ENCODE data around the gene ZNF217.

The ZNF217 gene

DNA sequence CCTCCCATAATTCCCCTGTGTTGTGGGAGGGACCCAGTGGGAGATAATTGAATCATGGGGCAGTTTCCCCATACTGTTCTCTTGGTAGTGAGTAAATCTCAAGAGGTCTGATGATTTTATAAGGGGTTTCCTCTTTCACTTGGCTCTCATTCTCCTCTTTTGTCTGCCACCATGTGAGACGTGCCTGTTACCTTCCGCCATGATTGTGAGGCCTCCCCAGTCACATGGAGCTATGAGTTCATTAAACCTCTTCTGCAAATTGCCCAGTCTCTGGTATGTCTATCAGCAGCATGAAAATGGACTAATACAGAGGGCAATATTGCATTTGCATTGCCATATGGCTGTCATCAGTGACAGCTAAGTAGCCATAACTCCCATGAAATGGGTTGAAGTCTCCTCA is 63.2 kb downstream of the ZNF217 start:
- peaks cover 4% of the 10 kb centered on the region; the same call in 1 of the 2 replicates for H3K9me3 ChIP-seq (ENCODE audit: low read length)
- no peaks in the 10 kb centered on the region for H3K9me2 ChIP-seq (ENCODE audit: low read depth, low read length)
- no peak overlapping the region for H3K27ac ChIP-seq (ENCODE audit: low read depth, low read length, poor library complexity, severe bottlenecking)
- no peaks in the 10 kb centered on the region for H3K27me3 ChIP-seq (ENCODE audit: insufficient read depth, low read length)
- TF ChIP-seq, protein P1, sequence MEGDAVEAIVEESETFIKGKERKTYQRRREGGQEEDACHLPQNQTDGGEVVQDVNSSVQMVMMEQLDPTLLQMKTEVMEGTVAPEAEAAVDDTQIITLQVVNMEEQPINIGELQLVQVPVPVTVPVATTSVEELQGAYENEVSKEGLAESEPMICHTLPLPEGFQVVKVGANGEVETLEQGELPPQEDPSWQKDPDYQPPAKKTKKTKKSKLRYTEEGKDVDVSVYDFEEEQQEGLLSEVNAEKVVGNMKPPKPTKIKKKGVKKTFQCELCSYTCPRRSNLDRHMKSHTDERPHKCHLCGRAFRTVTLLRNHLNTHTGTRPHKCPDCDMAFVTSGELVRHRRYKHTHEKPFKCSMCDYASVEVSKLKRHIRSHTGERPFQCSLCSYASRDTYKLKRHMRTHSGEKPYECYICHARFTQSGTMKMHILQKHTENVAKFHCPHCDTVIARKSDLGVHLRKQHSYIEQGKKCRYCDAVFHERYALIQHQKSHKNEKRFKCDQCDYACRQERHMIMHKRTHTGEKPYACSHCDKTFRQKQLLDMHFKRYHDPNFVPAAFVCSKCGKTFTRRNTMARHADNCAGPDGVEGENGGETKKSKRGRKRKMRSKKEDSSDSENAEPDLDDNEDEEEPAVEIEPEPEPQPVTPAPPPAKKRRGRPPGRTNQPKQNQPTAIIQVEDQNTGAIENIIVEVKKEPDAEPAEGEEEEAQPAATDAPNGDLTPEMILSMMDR (IDR thresholded peaks at IDR 0.05; ENCODE audit: low read length): no peak
- no peak for TF ChIP-seq EZH2 (IDR thresholded peaks at IDR 0.05; ENCODE audit: borderline replicate concordance, low read length)
- no peaks in the 10 kb centered on the region for H3F3A ChIP-seq (ENCODE audit: insufficient read depth, low read length)
- H3K4me3 ChIP-seq (ENCODE audit: low read depth, low read length, poor library complexity, severe bottlenecking): no peak overlapping the region
- peaks cover 16% of the 10 kb centered on the region for H3K4me1 ChIP-seq (ENCODE audit: insufficient read depth, low read length, severe bottlenecking)
- no peaks in the 10 kb centered on the region; the same call in 1 of the 2 replicates for H3K36me3 ChIP-seq (ENCODE audit: insufficient read depth, low read length)
- no peaks in the 10 kb centered on the region for H4K20me1 ChIP-seq (ENCODE audit: insufficient read depth, low read length)
- no peak overlapping the region for H2AFZ ChIP-seq (ENCODE audit: low read length)
- no peak overlapping the region for H3K9ac ChIP-seq (ENCODE audit: low read length)
- H3K79me2 ChIP-seq (ENCODE audit: insufficient read depth, low read length): no peaks in the 10 kb centered on the region
- no peak overlapping the region for H3K4me2 ChIP-seq (ENCODE audit: low read length)

DNA sequence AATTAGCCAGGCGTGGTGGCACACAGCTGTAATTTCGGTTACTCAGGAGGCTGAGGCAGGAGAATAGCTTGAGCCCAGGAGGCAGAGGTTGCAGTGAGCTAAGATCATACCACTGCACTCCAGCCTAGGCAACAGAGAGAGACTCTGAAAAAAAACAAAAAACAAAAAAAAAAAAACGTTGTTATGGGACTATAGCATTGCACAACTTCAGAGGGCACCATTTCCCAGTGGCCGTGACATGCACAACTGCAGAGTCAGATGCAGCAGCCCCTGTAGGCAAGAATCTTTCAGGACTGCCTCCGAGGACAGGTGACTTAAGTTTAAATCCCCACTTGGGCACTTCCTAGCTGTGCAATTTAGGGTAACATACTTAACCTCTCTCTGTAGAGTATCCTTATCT is 64.0 kb downstream of the ZNF217 start:
- H3K9me2 ChIP-seq (ENCODE audit: low read depth, low read length): no peaks in the 10 kb centered on the region

DNA sequence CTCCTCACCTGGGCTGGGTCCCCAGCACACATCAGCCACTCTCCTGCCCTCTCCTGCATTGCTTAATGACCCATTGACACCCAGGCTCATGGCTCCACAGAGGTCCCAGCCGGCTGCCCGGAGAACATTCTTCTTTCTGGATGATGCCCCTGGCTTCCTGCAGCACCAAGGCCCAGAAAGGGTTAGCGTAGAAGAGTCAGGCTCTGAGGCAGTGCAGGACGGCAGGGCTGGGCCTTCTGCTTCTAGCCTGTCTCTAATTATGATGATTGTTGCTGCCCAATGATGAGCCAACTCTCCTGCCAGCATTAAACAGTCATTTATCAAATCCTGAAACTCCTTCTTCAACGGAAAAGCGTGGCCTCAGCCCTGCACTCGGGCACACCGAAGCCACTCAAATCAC is 66.4 kb downstream of the ZNF217 start:
- Histone ChIP-seq H3K36me3 (ENCODE audit: insufficient read depth, low read length) (no peaks in the 10 kb centered on the region; the same call in 1 of the 2 replicates), H3K79me2 (ENCODE audit: insufficient read depth, low read length) (no peaks in the 10 kb centered on the region), H3F3A (ENCODE audit: insufficient read depth, low read length) (no peaks in the 10 kb centered on the region), H3K9me3 (ENCODE audit: low read length) (no peaks in the 10 kb centered on the region), H2AFZ (ENCODE audit: low read length) (no peak overlapping the region), H3K9me2 (ENCODE audit: low read depth, low read length) (no peaks in the 10 kb centered on the region), H3K4me2 (ENCODE audit: low read length) (no peak overlapping the region), H3K27me3 (ENCODE audit: insufficient read depth, low read length) (no peaks in the 10 kb centered on the region), H3K4me1 (ENCODE audit: insufficient read depth, low read length, severe bottlenecking) (peaks cover 2% of the 10 kb centered on the region), H3K27ac (ENCODE audit: low read depth, low read length, poor library complexity, severe bottlenecking) (no peak overlapping the region), H3K4me3 (ENCODE audit: low read depth, low read length, poor library complexity, severe bottlenecking) (no peak overlapping the region), H4K20me1 (ENCODE audit: insufficient read depth, low read length) (no peaks in the 10 kb centered on the region), H3K9ac (ENCODE audit: low read length) (no peak overlapping the region)
- TF ChIP-seq EZH2 (IDR thresholded peaks at IDR 0.05; ENCODE audit: borderline replicate concordance, low read length): no peak
- TF ChIP-seq, protein P1 (IDR thresholded peaks at IDR 0.05; ENCODE audit: low read length): no peak

More for the DNA sequence above, 64.0 kb downstream of the ZNF217 start:
- no peaks in the 10 kb centered on the region for H3K79me2 ChIP-seq (ENCODE audit: insufficient read depth, low read length)
- no peak for TF ChIP-seq EZH2 (IDR thresholded peaks at IDR 0.05; ENCODE audit: borderline replicate concordance, low read length)
- TF ChIP-seq, protein P1 (IDR thresholded peaks at IDR 0.05; ENCODE audit: low read length): no peak
- H4K20me1 ChIP-seq (ENCODE audit: insufficient read depth, low read length): no peaks in the 10 kb centered on the region
- H3K9ac ChIP-seq (ENCODE audit: low read length): no peak overlapping the region
- no peak overlapping the region for H3K4me2 ChIP-seq (ENCODE audit: low read length)
- peaks cover 4% of the 10 kb centered on the region; the same call in 1 of the 2 replicates for H3K9me3 ChIP-seq (ENCODE audit: low read length)
- H3K27ac ChIP-seq (ENCODE audit: low read depth, low read length, poor library complexity, severe bottlenecking): no peak overlapping the region
- no peak overlapping the region for H3K4me3 ChIP-seq (ENCODE audit: low read depth, low read length, poor library complexity, severe bottlenecking)
- no peak overlapping the region for H2AFZ ChIP-seq (ENCODE audit: low read length)
- no peaks in the 10 kb centered on the region for H3K27me3 ChIP-seq (ENCODE audit: insufficient read depth, low read length)
- peaks cover 16% of the 10 kb centered on the region for H3K4me1 ChIP-seq (ENCODE audit: insufficient read depth, low read length, severe bottlenecking)
- no peaks in the 10 kb centered on the region for H3F3A ChIP-seq (ENCODE audit: insufficient read depth, low read length)
- H3K36me3 ChIP-seq (ENCODE audit: insufficient read depth, low read length): no peaks in the 10 kb centered on the region; the same call in 1 of the 2 replicates
